Measurements from ENCODE around the gene EXOG.

The EXOG gene

DNA sequence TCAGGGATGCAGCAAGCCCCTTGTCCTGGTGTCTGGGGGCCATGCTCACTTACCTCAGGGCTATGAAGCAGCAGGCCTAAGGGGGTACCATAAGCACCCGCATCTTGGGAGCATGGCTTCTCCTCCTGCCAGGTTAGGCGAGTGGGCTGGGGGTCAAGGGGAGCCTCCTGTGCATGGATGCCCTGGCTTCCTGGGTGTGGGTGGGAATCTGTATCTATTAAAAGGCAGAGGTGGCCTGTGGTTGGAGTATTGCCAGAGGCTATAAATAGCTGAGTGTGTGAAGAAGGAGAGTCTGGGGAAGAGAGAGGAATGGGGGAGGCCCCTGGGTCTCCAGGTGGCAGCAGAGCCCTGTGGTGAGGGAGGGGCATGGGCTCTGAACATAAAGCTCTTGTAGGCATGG is 22.9 kb upstream of the EXOG start:
- DNase-seq (ENCODE audit: low read depth): no peak

DNA sequence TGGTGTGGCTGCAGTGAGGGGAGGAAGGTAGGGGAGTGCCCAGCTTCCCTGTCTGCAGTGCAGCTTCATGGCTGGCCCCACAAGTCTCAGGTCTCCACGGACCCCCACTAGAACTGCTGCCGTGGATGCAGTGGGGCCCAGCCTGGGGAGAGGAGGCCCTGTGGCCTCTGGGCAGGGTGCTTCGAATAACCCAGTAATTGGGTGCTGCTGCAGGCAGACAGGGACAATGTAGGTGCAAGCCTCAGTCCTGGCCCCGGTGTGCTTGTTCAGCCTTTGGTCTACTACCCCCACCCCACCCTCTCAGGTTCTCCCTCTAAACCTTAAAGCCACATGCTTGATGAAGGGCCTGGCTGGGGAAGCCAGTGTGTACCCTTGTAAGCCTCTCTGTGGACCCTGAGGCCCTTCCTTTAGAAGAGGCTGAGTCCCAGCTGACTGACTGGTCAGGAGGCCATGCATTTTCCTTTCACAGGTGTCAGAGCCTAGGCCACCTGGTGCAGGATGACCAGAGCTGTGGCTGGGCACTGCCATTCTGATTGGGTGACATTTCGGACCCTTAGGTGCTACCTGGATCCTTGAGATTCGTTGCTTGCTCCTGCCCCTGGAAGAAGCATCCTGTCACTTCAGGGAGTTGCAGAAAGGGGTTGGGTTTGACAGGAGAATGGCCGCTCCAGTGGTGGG is 21.1 kb upstream of the EXOG start:
- DNase-seq (ENCODE audit: low read depth): no peak

DNA sequence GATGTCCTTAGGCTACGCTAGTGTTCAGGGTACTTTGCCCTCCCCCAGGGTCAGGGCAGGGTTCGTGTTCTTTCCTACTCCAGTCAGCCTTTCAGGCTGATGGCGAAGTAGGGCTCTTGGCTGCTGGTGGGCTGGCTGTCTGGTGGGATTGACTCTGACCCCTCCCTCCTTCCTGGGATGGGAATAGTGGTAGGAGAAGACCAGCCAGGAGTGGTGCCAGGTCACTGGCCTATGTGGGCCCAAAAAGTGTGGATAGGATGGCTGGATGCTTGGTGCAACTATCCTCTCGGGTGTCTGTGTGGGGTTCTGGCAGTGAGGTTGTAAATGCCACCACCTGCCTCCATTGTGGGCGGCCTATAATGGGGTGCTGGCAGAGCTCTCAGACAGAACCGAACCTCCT is 20.4 kb upstream of the EXOG start:
- no peak for DNase-seq (ENCODE audit: low read depth)

- DNase-seq (ENCODE audit: low read depth): no peak
These were observed 19.9 kb upstream of the EXOG start for GRCh38 chr3:38476157-38476756.

DNA sequence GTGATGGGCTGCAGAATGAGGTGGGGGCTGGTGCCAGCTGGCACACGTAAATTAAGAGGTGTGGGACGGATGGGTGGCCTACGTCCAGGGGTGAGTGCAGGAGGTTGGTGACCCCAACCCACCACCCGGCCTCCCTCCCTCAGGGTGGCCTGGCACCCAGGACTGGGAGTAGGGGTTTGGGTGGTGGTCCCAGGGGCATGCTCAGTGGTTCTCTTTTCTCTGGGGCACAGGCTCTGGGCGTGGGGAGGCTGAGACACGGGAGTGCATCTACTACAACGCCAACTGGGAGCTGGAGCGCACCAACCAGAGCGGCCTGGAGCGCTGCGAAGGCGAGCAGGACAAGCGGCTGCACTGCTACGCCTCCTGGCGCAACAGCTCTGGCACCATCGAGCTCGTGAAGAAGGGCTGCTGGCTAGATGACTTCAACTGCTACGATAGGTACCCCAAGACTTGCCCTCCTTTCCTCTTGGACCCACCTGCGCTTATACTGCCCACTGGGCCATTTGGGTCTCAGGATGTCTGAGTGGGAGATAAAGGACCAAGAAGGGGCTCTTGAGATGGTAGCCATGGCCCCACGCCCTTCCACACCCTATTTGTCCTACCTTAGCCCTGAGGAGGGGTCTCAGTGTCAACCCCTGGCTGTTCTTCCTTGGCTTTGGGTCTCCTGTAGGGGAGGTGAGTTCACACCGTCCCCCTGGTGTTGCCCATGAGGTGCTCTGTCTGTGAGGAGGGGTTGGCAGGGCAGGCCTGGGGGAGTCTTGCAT is 18.9 kb upstream of the EXOG start:
- no peak for DNase-seq (ENCODE audit: low read depth)

DNA sequence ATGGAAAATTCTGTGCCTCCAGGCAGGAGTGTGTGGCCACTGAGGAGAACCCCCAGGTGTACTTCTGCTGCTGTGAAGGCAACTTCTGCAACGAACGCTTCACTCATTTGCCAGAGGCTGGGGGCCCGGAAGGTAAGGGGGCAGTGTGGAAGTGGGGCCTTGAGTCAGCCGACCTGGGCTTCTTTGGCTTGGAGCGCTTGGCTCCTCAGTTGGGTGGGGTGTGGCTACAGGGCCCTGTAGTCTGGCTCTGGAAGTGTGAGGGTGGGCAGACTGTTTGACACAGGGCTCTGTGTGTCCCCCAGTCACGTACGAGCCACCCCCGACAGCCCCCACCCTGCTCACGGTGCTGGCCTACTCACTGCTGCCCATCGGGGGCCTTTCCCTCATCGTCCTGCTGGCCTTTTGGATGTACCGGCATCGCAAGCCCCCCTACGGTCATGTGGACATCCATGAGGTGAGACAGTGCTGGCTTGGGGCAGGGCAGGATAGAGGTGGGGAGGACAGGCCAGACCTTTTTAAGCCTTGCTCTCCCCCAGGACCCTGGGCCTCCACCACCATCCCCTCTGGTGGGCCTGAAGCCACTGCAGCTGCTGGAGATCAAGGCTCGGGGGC is 18.2 kb upstream of the EXOG start:
- no peak for DNase-seq (ENCODE audit: low read depth)

- DNase-seq (ENCODE audit: low read depth): no peak
These were observed 17.2 kb upstream of the EXOG start for GRCh38 chr3:38478901-38479300.

GRCh38 chr3:38479431-38480092 is 16.6 kb upstream of the EXOG start:
- DNase-seq (ENCODE audit: low read depth): no peak

DNA sequence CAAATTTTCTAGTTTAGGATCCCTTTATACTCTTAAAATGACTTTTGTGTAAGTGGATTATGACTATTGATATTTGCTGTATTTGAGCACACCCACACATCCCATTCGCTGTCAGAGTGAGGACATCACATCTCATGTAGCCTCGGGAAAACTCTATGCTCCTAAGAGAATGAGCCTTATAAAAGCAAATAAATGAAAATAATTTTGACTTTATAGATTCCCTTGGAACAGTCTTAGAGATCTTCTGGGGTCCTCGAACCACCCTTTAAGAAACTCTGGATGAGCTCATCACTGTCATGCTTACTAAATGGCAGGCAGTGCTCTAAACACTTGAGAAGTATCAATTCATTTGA is 16.1 kb upstream of the EXOG start:
- DNase-seq (ENCODE audit: low read depth): no peak

GRCh38 chr3:38480930-38481329 is 15.2 kb upstream of the EXOG start:
- no peak for DNase-seq (ENCODE audit: low read depth)

- DNase-seq (ENCODE audit: low read depth): no peak
These were observed 13.2 kb upstream of the EXOG start for GRCh38 chr3:38482951-38483350.

DNA sequence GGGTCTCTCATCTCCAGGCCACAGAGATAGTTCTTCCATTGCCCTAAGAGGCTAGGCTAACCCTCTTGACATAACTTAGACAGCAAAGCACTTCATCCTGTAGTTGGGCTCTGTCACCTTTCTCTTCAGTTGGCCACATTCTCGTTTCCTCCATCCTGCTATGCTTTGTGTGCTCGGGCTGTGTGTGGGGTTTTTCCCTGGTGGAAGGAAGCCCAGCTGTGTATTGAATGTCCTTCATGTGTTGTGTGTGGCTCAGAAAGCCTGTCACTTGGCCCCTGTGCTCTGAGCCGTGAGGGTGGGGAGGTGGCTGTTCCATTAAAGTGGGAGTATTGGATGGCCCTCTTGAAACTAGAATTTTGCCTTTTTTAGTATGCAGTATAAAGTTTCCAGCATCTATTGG is 8.8 kb upstream of the EXOG start:
- no peak for DNase-seq (ENCODE audit: low read depth)

GRCh38 chr3:38488949-38489348 is 7.2 kb upstream of the EXOG start:
- no peak for DNase-seq (ENCODE audit: low read depth)

DNA sequence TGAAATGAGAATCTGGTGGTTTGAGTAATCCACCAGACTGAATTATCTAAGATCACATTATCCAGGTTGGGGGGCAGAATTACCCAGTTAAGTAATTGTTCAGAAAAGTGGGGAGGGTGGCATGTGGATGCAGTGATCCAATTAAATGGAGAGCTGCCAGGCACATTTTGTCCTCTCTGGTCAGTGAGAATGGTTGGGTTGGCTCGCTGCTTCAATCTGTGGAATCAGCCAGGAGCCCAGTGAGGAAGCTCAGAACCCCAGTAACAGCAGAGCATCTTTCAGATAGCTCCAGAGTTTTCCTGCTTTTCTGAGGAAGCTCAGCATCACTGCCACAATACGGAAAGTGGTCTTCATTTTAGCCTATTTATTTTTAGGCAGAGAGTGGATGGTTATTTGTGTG is 6.4 kb upstream of the EXOG start:
- DNase-seq (ENCODE audit: low read depth): no peak

- DNase-seq (ENCODE audit: low read depth): no peak
These were observed 5.7 kb upstream of the EXOG start for GRCh38 chr3:38490281-38491030.

DNA sequence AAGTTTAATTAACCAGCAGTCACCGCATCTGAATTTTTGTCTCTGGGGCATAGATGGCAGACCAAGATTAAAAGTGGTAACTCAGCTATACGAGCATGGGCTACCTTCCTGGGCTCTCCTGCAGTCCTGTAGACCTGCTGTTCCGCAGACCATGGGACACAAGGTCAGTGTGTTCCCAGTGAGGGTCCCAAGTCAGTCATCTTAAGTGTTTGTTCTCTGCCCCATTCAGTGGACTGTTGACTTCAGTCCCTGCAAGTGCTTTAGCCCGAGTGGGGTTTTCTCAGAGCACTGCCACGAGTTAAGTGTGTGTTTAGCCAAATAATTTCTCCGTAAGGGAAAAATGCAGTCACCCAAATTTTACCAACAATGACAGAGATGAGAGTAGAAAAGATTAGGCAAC is 4.9 kb upstream of the EXOG start:
- DNase-seq (ENCODE audit: low read depth): no peak

DNA sequence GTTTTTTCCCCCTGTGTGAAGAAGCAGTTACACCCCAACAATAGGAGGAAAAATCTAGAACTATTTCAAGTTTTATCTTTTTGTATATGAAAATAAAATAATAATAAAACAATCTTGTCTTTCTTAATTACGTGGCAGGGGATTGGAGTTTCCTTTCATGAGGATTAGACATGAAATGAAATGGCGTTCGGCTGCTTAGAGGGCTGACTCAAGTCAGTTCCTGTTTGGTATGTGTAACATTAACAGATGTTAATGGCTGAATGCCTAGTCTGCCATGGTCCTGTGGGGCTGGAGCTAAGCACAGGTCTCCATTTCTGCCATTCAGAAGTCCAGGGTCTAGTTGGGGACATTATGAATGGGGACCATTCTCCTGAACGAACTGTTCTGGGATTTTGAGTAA is 3.1 kb upstream of the EXOG start:
- DNase-seq (ENCODE audit: low read depth): no peak

GRCh38 chr3:38497031-38497430 is 891 bp downstream of the EXOG start:
- no peak for DNase-seq (ENCODE audit: low read depth)

GRCh38 chr3:38500688-38501417 is 4.7 kb downstream of the EXOG start:
- DNase-seq (ENCODE audit: low read depth): no peak

- DNase-seq (ENCODE audit: low read depth): no peak
These were observed 11.0 kb downstream of the EXOG start for GRCh38 chr3:38507120-38507519.

DNA sequence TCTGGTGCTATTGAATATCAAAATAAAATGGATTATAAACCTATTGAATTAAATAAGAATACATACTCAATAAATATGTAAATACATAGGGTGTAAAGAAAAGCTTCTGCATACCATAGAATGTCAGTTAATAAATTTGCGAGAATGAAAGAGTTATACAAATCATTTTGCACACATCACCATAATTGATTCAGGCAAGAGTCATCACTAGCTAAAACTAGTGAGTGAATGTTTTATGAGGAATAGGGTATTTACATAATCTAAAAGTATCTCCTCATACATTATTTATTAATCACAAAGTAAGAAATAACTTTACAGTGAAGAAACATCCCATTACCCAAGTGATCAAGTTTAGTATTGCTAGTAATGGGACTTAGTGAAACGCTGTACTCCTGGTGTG is 13.6 kb downstream of the EXOG start:
- DNase-seq (ENCODE audit: low read depth): no peak
